HG03460 (cell line): Measurements from ENCODE around the gene SSX4.
"Not testable (repeated sequence)": the region's sequence is repeated elsewhere in the genome, so short reads cannot be mapped to it uniquely, and the experiment has no call there.

Experiments used
- ATAC-seq: cut with Tn5 transposase; IDR thresholded peaks from one replicate; pipeline ENCODE4 v1.9.1; 2021; ENCODE audit not compliant: unreplicated experiment

The SSX4 gene

GRCh38 chrX:48383239-48383638 lies at the start of gene SSX4:
Gene SSX4 (plus strand): TSS chrX:48383539. CDS start chrX:48384054, 515 bp downstream.
- ATAC-seq: not testable (repeated sequence)

GRCh38 chrX:48346059-48346458 lies 37.3 kb upstream of the SSX4 start:
- not testable (repeated sequence) for ATAC-seq

- ATAC-seq: not testable (repeated sequence)
These were observed 26.8 kb upstream of the SSX4 start, which contains the start of gene SSX3 for GRCh38 chrX:48356315-48357094. Gene SSX3 (minus strand): TSS chrX:48356703. CDS start chrX:48355249, 1,454 bp downstream.

GRCh38 chrX:48357681-48358080 lies 25.7 kb upstream of the SSX4 start:
- no peak for ATAC-seq

- ATAC-seq: not testable (repeated sequence)
These were observed 24.1 kb upstream of the SSX4 start for GRCh38 chrX:48359281-48359680.

- not testable (repeated sequence) for ATAC-seq
These were observed 15.5 kb upstream of the SSX4 start for GRCh38 chrX:48367717-48368408.

- ATAC-seq: not testable (repeated sequence)
These were observed 12.9 kb upstream of the SSX4 start for GRCh38 chrX:48370408-48370807.

GRCh38 chrX:48396931-48397330 lies 13.6 kb downstream of the SSX4 start:
- not testable (repeated sequence) for ATAC-seq

GRCh38 chrX:48397825-48398224 lies 14.5 kb downstream of the SSX4 start:
- ATAC-seq: not testable (repeated sequence)

GRCh38 chrX:48411860-48412259 lies 28.5 kb downstream of the SSX4 start, which contains the start of gene SSX4B:
Gene SSX4B (minus strand): TSS chrX:48411960. CDS start chrX:48411372, 588 bp downstream.
- not testable (repeated sequence) for ATAC-seq

- ATAC-seq: not testable (repeated sequence)
These were observed 43.8 kb downstream of the SSX4 start for GRCh38 chrX:48427027-48427716.

GRCh38 chrX:48429606-48430005 lies 46.3 kb downstream of the SSX4 start:
- ATAC-seq: not testable (repeated sequence)

- ATAC-seq: not testable (repeated sequence)
These were observed 46.8 kb downstream of the SSX4 start for GRCh38 chrX:48430166-48430565.

GRCh38 chrX:48433713-48434112 lies 50.4 kb downstream of the SSX4 start:
- not testable (repeated sequence) for ATAC-seq
